ENCODE data around the gene SHISA2.

Gene SHISA2

GRCh38 chr13:26017196-26017921 is 34.5 kb downstream of the SHISA2 start:
- no peak for DNase-seq

GRCh38 chr13:26016189-26016588 is 35.6 kb downstream of the SHISA2 start:
- DNase-seq, result no peak

GRCh38 chr13:26015271-26016125 is 36.3 kb downstream of the SHISA2 start:
- DNase-seq, result no peak

- DNase-seq, result no peak
Measured at GRCh38 chr13:26012995-26013394, 38.8 kb downstream of the SHISA2 start.

- DNase-seq, result no peak
Measured at GRCh38 chr13:26011996-26012821, 39.6 kb downstream of the SHISA2 start.

GRCh38 chr13:26011208-26011573 is 40.6 kb downstream of the SHISA2 start:
- DNase-seq, result no peak

GRCh38 chr13:26010487-26011207 is 41.2 kb downstream of the SHISA2 start:
- DNase-seq, result no peak

GRCh38 chr13:26007261-26008125 is 44.3 kb downstream of the SHISA2 start:
- no peak for DNase-seq

Data from KG1 (cell line).